Central memory CD8-positive, alpha-beta T cell (primary cell): ENCODE results near the gene MARK3.
A peak's percentile ranks its signal among the peaks of the same experiment; 100 is the strongest.

Source experiments
- ATAC-seq: fragments of 150-1000 bp; cut with Tn5 transposase; replicated peaks from 2 replicates; pipeline ENCODE4 v1.10.0; 2022; ENCODE audit warnings: mild to moderate bottlenecking, moderate FRiP score, moderate number of reproducible peaks; ENCODE audit not compliant: poor library complexity, severe bottlenecking; ENCODE audit errors: extremely low read depth
- DNase-seq, 2 donors: peaks; one replicate each; pipeline ENCODE4 v3.0.0; 2021; ENCODE audit warnings: low spot score in 2 of 2
- H3K27ac Mint-ChIP-seq: one replicate; pipeline ENCODE4 v1.8.0; 2022; ENCODE audit warnings: low read depth, mild to moderate bottlenecking, moderate library complexity, mixed read lengths
- H3K27me3 Mint-ChIP-seq: one replicate; pipeline ENCODE4 v1.8.0; 2022; ENCODE audit warnings: mixed read lengths
- H3K36me3 Mint-ChIP-seq: one replicate; pipeline ENCODE4 v1.8.0; 2022; ENCODE audit warnings: mild to moderate bottlenecking, moderate library complexity, mixed read lengths; ENCODE audit not compliant: insufficient read depth
- H3K4me1 Mint-ChIP-seq: one replicate; pipeline ENCODE4 v1.8.0; 2022; ENCODE audit warnings: mixed read lengths
- H3K4me3 Mint-ChIP-seq: one replicate; pipeline ENCODE4 v1.8.0; 2022; ENCODE audit warnings: mild to moderate bottlenecking, moderate library complexity, mixed read lengths
- H3K9me3 Mint-ChIP-seq: one replicate; pipeline ENCODE4 v1.8.0; 2022; ENCODE audit warnings: mixed read lengths

MARK3 gene

GRCh38 chr14:103543140-103543539 is 157.9 kb downstream of the MARK3 start:
- no peak overlapping the region for H3K4me3 Mint-ChIP-seq
- H3K27me3 Mint-ChIP-seq: no peaks in the 10 kb centered on the region
- H3K36me3 Mint-ChIP-seq: peaks cover 4% of the 10 kb centered on the region
- H3K4me1 Mint-ChIP-seq: peaks cover 5% of the 10 kb centered on the region
- no peak overlapping the region for H3K27ac Mint-ChIP-seq
- DNase-seq (no peak), ATAC-seq (no peak)
- H3K9me3 Mint-ChIP-seq: no peaks in the 10 kb centered on the region

- H3K9me3 Mint-ChIP-seq: no peaks in the 10 kb centered on the region
- H3K4me3 Mint-ChIP-seq: no peak overlapping the region
- ATAC-seq (no peak), DNase-seq (no peak)
- no peaks in the 10 kb centered on the region for H3K27me3 Mint-ChIP-seq
- H3K4me1 Mint-ChIP-seq: peaks cover 5% of the 10 kb centered on the region
- H3K27ac Mint-ChIP-seq: no peak overlapping the region
- peaks cover 4% of the 10 kb centered on the region for H3K36me3 Mint-ChIP-seq
Observed at GRCh38 chr14:103543721-103544387, 158.6 kb downstream of the MARK3 start.

- DNase-seq (no peak), ATAC-seq (no peak)
- Mint-ChIP-seq H3K27ac (no peak overlapping the region), H3K4me1 (peaks cover 5% of the 10 kb centered on the region), H3K4me3 (no peak overlapping the region), H3K27me3 (no peaks in the 10 kb centered on the region), H3K9me3 (no peaks in the 10 kb centered on the region), H3K36me3 (peaks cover 1% of the 10 kb centered on the region)
Observed at GRCh38 chr14:103544388-103545218, 159.4 kb downstream of the MARK3 start.

GRCh38 chr14:103545219-103545914 is 160.2 kb downstream of the MARK3 start:
- ATAC-seq (no peak), DNase-seq (no peak)
- H3K4me3 Mint-ChIP-seq: no peak overlapping the region
- H3K27me3 Mint-ChIP-seq: no peaks in the 10 kb centered on the region
- H3K9me3 Mint-ChIP-seq: no peaks in the 10 kb centered on the region
- H3K4me1 Mint-ChIP-seq: peaks cover 5% of the 10 kb centered on the region
- H3K36me3 Mint-ChIP-seq: peaks cover 3% of the 10 kb centered on the region
- no peak overlapping the region for H3K27ac Mint-ChIP-seq

- no peak overlapping the region for H3K4me3 Mint-ChIP-seq
Observed at GRCh38 chr14:103545915-103546651, 160.9 kb downstream of the MARK3 start.

GRCh38 chr14:103546652-103547454 is 161.6 kb downstream of the MARK3 start:
- Mint-ChIP-seq H3K36me3 (peaks cover 4% of the 10 kb centered on the region), H3K27me3 (no peaks in the 10 kb centered on the region), H3K4me1 (peaks cover 10% of the 10 kb centered on the region), H3K4me3 (no peak overlapping the region), H3K9me3 (no peaks in the 10 kb centered on the region), H3K27ac (no peak overlapping the region)
- ATAC-seq (peak; percentile 59), DNase-seq (peak; percentile 68 to 76)

More at GRCh38 chr14:103545915-103546651, 160.9 kb downstream of the MARK3 start:
- no peak for ATAC-seq
- H3K9me3 Mint-ChIP-seq: no peaks in the 10 kb centered on the region
- no peak overlapping the region for H3K27ac Mint-ChIP-seq
- peaks cover 4% of the 10 kb centered on the region for H3K36me3 Mint-ChIP-seq
- H3K4me1 Mint-ChIP-seq: peaks cover 5% of the 10 kb centered on the region
- H3K27me3 Mint-ChIP-seq: no peaks in the 10 kb centered on the region
- DNase-seq: no peak

- Mint-ChIP-seq H3K27me3 (no peaks in the 10 kb centered on the region), H3K4me3 (no peak overlapping the region), H3K27ac (no peak overlapping the region), H3K36me3 (peaks cover 4% of the 10 kb centered on the region), H3K4me1 (peaks cover 10% of the 10 kb centered on the region), H3K9me3 (no peaks in the 10 kb centered on the region)
- no peak for DNase-seq
- no peak for ATAC-seq
Observed at GRCh38 chr14:103547455-103547940, 162.3 kb downstream of the MARK3 start.

- Mint-ChIP-seq H3K9me3 (no peaks in the 10 kb centered on the region), H3K27me3 (no peaks in the 10 kb centered on the region), H3K36me3 (peaks cover 4% of the 10 kb centered on the region), H3K4me3 (no peak overlapping the region), H3K27ac (peak overlapping the region; percentile 32), H3K4me1 (peaks cover 10% of the 10 kb centered on the region)
- ATAC-seq (no peak), DNase-seq (no peak)
Observed at GRCh38 chr14:103547941-103548462, 162.8 kb downstream of the MARK3 start.

- H3K27ac Mint-ChIP-seq: peak overlapping the region; percentile 32
- no peak for ATAC-seq
- no peak for DNase-seq
- peaks cover 10% of the 10 kb centered on the region for H3K4me1 Mint-ChIP-seq
- H3K27me3 Mint-ChIP-seq: no peaks in the 10 kb centered on the region
- H3K36me3 Mint-ChIP-seq: peaks cover 6% of the 10 kb centered on the region
- H3K9me3 Mint-ChIP-seq: no peaks in the 10 kb centered on the region
- H3K4me3 Mint-ChIP-seq: no peak overlapping the region
Observed at GRCh38 chr14:103548463-103549351, 163.5 kb downstream of the MARK3 start.

- Mint-ChIP-seq H3K27ac (no peak overlapping the region), H3K4me3 (no peak overlapping the region)
- no peak for ATAC-seq
Observed at GRCh38 chr14:103549361-103550311, 164.4 kb downstream of the MARK3 start.

More at GRCh38 chr14:103549361-103550311, 164.4 kb downstream of the MARK3 start:
- H3K27me3 Mint-ChIP-seq: no peaks in the 10 kb centered on the region
- peaks cover 10% of the 10 kb centered on the region for H3K4me1 Mint-ChIP-seq
- DNase-seq: no peak
- no peaks in the 10 kb centered on the region for H3K9me3 Mint-ChIP-seq
- H3K36me3 Mint-ChIP-seq: peaks cover 6% of the 10 kb centered on the region
